HG03097 (cell line): ENCODE measurements around the gene EGFR.
A peak's percentile ranks its signal among the peaks of the same experiment; 100 is the strongest.

Source experiments
- ATAC-seq: cut with Tn5 transposase; IDR thresholded peaks from one replicate; pipeline ENCODE4 v1.9.1; 2021; ENCODE audit not compliant: unreplicated experiment, low FRiP score

Gene EGFR

DNA sequence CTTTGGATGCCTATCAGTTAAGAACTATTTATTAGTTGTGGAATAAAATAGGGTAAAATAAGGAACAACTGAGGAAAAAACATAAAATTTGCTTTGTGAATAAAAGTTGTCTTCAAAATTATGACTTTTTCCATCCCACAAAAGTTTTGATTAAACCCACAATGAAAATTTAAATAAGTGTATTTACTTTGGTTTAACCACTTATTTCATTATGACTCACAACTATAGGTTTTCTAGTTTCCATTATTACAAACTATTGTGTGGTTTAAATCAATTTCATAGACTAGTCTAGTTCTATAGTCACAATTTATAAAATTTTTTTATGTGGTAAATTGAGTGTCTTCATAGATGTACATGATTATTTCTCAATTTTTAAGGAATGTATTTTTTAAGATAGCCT, 116.6 kb downstream of the EGFR start:
- no peak for ATAC-seq

DNA sequence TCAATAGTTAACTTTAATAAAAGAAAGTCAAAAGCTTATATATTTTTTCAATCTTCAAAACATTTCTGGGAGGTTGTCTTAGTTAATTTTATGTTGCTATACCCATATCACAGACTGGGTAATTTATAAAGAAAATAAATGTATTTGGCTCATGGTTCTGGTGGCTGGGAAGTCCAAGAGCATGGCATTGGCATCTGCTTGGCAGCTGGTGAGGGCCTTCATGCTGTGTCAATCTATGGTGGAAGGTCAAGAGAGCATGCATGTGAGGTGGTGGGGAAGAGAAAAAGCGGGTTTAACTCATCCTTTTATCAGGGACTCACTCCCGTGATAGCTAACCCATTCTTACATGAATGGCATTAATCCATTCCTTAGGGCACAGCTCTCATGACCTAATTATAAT, 119.8 kb downstream of the EGFR start:
- ATAC-seq, result no peak

DNA sequence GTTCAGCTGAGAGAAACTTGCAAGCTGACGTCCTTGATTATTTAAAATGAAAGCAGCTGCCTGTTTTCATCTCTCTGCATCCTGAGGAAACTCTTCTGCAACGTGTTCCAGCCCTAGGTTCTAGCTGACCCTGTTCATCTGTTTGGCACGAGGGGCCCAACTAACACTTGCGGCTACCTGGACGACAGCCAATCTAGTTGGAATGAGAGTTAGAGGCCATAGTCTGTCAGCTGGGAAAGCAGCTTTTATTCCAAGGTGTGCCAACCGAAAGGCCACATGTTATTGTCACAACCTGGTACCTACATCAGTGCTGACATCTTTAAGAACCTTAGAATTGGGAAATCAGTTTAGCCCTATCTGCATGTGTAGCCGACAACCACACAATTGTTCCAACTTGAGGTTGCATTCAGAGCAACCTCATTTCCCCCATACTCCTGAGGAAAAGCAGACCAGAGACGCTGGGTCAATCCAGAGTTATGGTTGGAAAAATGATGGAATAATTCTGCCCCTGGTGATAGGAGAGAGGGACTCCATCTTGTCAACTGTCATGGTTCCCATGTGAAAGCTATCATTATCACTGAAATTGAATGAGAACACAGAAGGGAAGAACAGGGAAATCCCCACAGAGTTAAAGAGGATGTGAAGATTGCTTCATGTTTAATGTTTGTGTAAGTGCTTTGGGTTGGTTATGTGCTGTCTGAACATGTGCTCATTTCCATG, 121.6 kb downstream of the EGFR start:
- ATAC-seq, result peak; percentile 95

DNA sequence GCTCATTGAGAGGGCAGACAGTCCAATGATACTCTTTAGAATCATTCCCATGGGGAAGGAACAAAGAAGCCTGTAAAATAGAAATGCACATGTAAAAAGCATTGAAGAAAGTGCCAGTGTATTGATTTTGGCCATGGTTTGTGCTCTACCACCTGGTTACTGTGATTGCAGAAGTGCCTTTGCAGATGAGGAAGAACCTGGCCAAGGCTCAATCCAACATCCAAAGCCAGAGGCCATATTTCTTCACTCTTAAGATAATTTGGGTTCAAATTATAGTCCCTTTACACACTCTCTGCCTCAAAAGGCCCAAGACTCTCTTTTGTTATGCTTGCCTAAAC, 122.1 kb downstream of the EGFR start:
- no peak for ATAC-seq

DNA sequence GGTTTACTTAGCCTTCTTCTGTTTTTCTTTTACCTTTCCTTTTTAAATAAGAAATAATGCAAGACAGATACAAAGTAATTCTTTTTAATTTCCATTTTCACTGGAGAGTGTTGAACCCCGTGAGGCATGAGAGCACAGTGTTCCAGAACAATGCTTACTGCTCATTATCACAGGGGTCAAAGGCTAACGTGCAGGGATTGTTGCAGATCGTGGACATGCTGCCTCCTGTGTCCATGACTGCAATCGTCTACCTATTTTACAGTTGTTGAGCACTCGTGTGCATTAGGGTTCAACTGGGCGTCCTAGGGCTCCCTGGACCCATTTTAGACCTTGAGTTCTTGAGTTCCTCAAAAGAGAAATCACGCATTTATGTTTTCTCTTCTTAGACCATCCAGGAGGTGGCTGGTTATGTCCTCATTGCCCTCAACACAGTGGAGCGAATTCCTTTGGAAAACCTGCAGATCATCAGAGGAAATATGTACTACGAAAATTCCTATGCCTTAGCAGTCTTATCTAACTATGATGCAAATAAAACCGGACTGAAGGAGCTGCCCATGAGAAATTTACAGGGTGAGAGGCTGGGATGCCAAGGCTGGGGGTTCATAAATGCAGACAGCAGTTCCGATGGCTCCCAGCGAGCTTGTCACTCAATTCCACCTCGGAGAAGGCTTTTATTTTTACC, 124.2 kb downstream of the EGFR start:
- ATAC-seq, result no peak

DNA sequence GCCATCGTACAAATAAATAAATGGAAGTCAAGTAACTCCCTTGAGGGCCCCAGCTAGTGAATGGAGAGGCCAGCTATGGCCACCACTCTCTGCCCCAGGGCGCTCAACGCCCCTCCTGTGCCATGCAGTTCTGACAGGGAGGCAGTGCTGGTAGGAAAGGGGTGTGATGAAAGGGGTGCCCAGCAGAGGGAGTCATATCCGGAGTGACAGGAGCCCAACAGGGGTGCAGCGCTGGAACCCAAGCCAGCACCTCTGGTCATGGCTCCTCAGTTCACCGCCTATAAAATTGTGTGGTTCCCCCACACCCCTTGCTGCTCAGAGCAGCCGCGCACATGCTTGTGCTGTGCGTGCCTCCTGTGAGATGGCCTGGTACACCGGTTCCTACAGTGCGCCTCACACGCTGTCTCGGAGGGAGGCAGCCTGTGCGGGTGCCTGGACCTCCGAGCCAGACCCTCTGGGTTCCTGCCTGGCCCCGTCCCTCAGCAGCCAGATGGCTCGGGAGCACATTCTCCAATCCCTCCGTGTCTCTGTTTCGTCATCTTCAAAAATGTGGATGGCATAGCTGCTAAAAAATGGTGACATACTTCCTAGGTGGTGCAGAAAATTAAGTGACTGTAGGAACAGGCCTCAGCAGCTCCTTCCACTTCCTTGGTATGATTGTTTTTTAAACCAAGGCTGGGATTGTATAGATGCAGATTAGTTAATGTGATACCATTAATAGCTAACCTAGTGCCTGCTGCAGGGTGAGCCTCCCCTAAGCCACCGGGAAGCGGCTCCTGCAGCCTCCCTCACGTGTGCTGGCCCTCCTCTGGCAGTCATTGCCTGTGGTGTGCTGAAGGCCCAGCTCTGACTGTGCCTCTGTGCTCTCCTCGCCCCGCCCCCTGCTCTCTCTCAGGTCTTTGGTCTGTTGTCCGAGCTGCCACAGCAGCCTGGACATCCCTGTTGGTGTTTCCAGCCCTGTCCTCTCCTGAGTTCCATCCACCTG, 125.8 kb downstream of the EGFR start:
- no peak for ATAC-seq

DNA sequence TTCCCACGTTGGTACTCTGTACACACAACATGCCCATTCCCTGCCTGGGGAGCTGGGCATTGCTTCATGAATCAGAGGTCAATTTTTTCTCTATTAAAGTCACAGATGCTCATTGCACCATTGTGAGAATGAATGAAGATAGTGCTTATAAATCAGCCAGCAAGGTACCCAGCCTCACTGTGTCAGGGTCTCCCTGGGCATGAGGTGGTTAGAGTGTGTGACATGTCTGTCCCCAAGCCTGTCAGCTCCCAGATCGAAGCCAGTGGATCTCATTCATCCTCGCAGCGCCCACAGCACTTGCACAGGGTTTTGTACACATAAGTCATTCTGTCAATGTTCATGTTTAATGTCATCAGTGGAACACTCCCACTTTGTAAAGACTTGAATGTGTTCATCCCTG, 126.8 kb downstream of the EGFR start:
- no peak for ATAC-seq

DNA sequence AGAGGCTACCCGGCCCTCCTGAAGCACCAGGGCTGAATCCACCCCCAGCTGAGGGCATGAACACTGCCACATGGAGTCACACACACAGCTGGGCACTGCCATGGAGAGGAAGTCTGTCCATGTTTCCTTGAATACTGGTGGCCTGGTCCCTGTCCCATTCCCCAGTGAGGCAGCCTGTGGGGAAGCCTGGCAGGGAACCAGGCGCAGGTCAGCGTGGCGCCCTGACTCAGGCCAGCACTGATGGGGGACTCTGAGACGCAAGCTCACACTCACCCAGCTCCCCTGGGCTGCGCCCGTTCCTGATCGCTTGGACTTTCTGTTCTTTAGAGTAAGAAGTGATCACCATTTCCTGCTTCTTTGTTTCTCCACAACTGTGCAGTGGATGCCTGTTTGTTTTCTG, 128.3 kb downstream of the EGFR start:
- no peak for ATAC-seq

DNA sequence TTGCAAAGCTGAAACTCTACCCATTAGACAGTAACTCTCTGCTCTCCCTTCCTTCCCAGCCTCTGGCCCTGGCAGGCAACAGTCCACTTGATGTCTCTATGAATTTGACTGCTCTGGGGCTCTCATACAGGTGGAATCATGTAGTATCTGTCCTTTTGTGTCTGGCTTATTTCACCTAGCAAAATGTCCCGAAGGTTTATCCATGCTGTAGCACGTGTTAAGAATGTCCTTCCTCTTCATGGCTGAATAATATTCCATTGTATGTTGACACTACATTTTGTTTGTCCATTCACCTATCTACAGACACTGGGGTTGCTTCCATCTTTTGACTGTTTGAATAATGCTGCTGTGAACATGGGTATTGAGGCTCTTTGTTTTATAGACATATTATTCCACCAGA, 128.9 kb downstream of the EGFR start:
- no peak for ATAC-seq

DNA sequence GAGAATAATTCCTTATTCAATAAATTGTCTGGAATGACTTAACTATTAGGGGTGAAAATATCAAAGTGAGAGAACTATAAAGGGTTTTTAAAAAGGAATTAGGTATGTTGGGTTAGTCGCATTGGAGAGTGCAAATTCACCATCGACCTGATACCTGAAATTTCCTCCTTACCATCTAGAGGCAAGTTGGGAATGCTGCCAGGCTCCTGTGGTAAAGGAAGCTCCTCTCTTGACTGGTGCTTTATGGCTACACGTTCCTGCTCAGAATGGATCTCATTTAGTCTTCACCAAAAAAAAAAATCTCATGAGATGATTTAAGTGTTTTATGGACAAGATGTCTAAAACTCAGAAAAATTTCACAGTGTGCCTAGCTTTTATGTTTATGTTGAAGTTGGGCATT, 129.8 kb downstream of the EGFR start:
- no peak for ATAC-seq

DNA sequence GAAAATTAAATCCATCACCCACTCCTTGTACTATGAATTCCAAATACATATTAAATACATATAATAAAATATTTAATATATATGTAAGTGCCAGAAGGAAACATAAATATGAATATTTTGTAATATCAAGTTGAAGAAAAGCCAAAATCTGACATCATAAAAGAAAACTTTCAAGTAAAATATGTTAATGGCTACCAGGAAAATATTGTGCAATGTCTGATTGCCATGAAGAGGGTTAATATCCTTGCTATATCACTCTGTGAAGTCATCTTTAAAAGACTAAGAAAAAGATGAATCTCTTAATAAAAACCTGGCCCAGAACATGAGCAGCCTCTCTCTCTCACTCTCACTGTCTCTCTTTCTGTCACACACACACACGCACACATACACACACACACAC, 130.2 kb downstream of the EGFR start:
- no peak for ATAC-seq

DNA sequence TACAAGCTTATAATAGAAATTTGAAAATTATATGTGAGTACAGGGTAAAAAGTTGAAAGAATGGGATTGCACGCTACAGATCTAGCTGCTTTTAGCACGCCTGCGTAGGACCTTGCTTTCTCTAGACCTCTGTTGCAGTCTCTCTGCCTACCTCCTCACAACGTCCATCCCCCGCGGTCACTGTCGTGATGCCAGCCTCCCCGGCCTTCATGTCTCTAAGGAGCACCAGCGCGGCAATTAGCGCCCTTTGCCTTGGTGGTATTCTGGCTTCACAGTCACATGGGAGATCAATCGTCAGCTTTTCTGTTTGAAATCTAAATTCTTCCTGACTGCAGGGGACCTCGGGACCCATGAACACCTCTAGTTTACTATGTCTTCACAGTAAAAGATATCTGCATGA, 131.3 kb downstream of the EGFR start:
- no peak for ATAC-seq

DNA sequence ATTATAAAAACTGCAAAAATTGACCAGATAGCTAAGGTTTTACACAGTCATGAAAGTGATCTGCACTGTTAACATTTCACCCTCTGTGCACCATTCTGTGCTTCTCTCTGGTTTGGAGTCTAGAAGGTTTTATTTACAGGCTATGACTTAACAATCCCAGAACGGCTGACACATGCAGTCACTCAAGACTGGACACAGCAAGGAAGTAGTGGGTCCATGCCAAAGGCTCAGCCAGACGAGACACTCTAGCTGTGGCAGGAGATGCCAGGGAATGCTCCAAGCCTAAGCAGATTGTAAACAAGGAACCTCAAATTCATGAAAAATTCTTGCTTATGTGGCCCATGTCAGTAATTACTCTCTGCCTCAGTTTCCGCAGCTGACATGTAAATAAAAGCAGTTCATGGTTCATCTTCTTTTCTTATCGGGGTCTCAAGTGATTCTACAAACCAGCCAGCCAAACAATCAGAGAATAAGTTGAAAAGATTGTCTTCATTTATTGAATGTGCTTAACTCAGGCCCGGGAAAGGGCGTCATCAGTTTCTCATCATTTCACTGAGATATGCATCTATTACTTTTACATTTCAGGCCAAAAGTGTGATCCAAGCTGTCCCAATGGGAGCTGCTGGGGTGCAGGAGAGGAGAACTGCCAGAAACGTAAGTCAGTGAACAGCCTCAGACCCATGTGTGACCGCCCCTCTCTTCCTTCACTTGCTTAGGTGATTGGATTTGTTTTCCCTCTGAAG, 132.1 kb downstream of the EGFR start:
- no peak for ATAC-seq

DNA sequence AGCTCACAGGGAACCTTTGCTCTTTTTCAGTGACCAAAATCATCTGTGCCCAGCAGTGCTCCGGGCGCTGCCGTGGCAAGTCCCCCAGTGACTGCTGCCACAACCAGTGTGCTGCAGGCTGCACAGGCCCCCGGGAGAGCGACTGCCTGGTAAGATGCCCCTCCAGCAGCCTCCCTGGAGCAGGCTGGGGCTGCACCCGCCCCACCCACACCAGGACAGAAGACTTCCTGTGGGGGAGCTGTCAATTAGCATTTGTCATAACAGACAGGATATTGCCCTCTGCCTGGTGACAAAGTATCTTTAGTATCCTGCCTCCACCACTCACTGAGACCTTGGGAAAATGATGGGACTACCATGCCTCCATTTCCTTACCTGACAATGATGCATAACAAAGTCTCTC, 133.7 kb downstream of the EGFR start:
- ATAC-seq, result no peak

DNA sequence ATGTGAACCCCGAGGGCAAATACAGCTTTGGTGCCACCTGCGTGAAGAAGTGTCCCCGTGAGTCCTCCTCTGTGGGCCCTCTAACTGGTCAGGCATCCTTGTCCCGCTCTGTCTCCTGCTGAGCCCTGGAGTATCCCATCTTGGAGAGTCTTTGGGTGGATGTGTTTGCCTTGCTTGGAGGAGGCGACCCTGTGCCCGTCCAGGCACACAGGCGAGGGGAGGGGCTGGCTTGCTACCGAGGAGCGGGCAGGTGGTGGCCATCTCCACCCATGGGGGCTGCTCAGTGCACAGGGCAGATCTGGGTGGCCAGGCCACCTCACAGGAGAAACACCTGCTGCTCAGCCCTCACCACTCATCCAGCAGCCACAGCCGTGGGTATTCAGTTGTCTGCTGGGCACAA, 135.3 kb downstream of the EGFR start:
- ATAC-seq, result no peak

DNA sequence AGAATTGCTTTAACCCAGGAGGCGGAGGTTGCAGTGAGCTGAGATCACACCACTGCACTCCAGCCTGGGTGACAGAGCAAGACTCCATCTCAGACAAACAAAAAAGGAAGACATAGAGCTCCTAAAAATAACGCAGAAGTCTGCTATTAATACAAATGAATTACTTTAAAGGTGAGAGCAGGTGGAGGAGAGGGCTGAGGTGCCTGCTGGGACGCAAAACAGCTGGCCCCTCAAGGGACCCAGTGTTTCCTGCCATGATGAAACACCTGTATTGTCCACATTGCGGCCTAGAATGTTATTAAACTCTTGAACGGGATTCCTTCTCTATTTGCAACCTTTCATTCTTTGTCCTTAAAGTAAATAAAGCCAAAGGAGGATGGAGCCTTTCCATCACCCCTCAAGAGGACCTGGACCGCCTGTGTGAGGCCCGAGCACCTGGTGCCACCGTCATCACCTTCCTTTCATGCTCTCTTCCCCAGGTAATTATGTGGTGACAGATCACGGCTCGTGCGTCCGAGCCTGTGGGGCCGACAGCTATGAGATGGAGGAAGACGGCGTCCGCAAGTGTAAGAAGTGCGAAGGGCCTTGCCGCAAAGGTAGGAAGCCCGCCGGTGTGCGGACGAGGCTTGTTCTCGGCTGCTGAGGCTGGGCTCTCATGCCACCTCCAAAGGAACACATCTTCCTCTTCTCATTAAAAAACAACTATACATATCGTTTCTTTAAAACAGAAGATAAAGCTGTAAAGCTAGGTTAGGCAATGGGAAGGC, 136.7 kb downstream of the EGFR start:
- ATAC-seq, result no peak

DNA sequence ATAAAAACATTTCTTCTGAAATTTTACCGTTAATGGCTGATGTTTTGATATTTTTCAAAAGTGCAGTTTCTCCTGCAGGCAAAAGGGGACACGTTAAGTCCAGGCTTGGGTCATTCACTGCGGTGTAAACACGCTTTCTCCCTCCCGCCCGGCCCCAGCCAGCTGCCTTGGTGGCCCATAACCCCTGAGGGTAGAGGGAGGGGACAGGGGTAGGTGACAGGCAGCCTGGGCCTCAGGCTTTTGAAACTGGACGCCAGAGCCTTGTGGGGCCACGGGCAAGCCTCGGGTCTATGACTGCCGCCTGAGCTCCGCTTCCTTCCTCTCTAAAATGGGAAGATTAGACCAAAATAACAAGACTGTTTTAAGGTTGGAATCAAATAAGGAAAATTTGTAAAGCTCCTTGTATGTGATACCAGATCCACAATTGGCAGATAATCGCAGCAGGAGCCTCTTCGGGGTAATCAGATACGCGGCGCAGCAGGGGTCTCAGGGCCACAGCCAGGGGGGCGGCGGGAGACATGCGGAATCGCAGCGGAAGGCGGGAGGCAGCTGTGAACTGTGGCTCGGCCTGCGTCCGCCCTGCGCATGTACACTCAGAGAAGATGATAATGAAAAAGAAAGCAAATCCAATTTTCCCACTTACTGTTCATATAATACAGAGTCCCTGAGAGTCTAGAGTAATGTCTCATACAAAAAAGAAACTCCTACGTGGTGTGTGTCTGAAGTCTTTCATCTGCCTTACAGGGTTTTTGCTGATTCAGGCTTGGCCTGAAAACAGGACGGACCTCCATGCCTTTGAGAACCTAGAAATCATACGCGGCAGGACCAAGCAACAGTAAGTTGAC, 138.3 kb downstream of the EGFR start:
- ATAC-seq, result no peak

DNA sequence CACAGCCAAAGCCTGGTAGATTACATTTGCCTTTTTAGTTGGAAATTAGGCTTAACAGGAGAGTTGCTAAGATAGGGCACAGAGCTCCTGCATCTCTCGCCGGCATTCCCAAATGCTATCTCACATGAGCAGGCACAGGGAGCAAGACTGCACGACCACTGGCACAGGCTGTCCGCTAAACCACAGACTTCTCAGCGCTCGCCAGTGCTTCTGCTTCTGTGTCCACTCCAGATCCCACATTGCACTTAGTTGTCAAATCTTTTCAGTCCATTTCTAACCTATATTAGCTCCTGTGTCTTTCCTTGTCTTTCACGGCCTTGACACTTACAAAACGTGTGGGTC, 138.9 kb downstream of the EGFR start:
- no peak for ATAC-seq
